Dedifferentiated amniotic fluid mesenchymal stem cell (primary cell): ENCODE data around the gene SOX5.

ENCODE experiments used
- DNase-seq: peaks from one replicate; pipeline ENCODE4 v3.0.0-alpha.2; 2016; ENCODE audit errors: extremely low spot score

Gene SOX5

GRCh38 chr12:23949348-23950209, at the start of gene SOX5:
Gene SOX5 (minus strand): TSS chr12:23949670. CDS start chr12:23949601, 69 bp downstream.
- no peak for DNase-seq

- no peak for DNase-seq
These were observed 37.6 kb upstream of the SOX5 start for GRCh38 chr12:23987046-23987445.

GRCh38 chr12:23980826-23981225, 31.4 kb upstream of the SOX5 start:
- no peak for DNase-seq

- no peak for DNase-seq
These were observed 15.3 kb upstream of the SOX5 start for GRCh38 chr12:23964812-23965211.

GRCh38 chr12:23959826-23960225, 10.4 kb upstream of the SOX5 start:
- DNase-seq: no peak

GRCh38 chr12:23954332-23954731, 4.9 kb upstream of the SOX5 start:
- no peak for DNase-seq

GRCh38 chr12:23952071-23952470, 2.6 kb upstream of the SOX5 start:
- no peak for DNase-seq

GRCh38 chr12:23950775-23951451, 1.4 kb upstream of the SOX5 start:
- no peak for DNase-seq

GRCh38 chr12:23950210-23950774, 822 bp upstream of the SOX5 start:
- DNase-seq: no peak

GRCh38 chr12:23948291-23948690, 1.2 kb downstream of the SOX5 start:
- no peak for DNase-seq

- DNase-seq: no peak
These were observed 2.1 kb downstream of the SOX5 start for GRCh38 chr12:23947395-23947794.

- DNase-seq: no peak
These were observed 4.2 kb downstream of the SOX5 start for GRCh38 chr12:23945249-23945648.

GRCh38 chr12:23944067-23944466, 5.4 kb downstream of the SOX5 start:
- no peak for DNase-seq

GRCh38 chr12:23942841-23943240, 6.6 kb downstream of the SOX5 start:
- no peak for DNase-seq

GRCh38 chr12:23941780-23942179, 7.7 kb downstream of the SOX5 start:
- DNase-seq: no peak

- no peak for DNase-seq
These were observed 11.0 kb downstream of the SOX5 start for GRCh38 chr12:23938422-23938821.

- no peak for DNase-seq
These were observed 18.3 kb downstream of the SOX5 start for GRCh38 chr12:23931176-23931575.

GRCh38 chr12:23930599-23930998, 18.9 kb downstream of the SOX5 start:
- no peak for DNase-seq

- no peak for DNase-seq
These were observed 19.6 kb downstream of the SOX5 start for GRCh38 chr12:23929906-23930305.

- no peak for DNase-seq
These were observed 21.6 kb downstream of the SOX5 start for GRCh38 chr12:23927907-23928306.

GRCh38 chr12:23921099-23921856, 28.2 kb downstream of the SOX5 start:
- no peak for DNase-seq

- no peak for DNase-seq
These were observed 37.9 kb downstream of the SOX5 start for GRCh38 chr12:23911574-23911973.
